Adipocyte (in vitro differentiated cells): Measurements from ENCODE around the gene CMTR1.
A peak's percentile ranks its signal among the peaks of the same experiment; 100 is the strongest.
"Not testable (repeated sequence)": the region's sequence is repeated elsewhere in the genome, so short reads cannot be mapped to it uniquely, and the experiment has no call there.

Experiments used
- DNase-seq: peaks from one replicate; pipeline ENCODE4 v3.0.0-alpha.2; 2015; ENCODE audit warnings: low read depth
- H3K27me3 ChIP-seq: replicated peaks from 2 replicates; pipeline ENCODE4 v1.7.0; 2013; ENCODE audit warnings: mild to moderate bottlenecking, low read length, moderate library complexity; ENCODE audit not compliant: control insufficient read depth, insufficient read depth
- H3K36me3 ChIP-seq: 2 replicates; pipeline ENCODE4 v1.7.0; 2013; ENCODE audit warnings: low read length, mild to moderate bottlenecking, moderate library complexity; ENCODE audit not compliant: control insufficient read depth, insufficient read depth, severe bottlenecking
- H3K4me1 ChIP-seq: 2 replicates; pipeline ENCODE4 v1.7.0; 2013; ENCODE audit warnings: mild to moderate bottlenecking, low read length, moderate library complexity; ENCODE audit not compliant: control insufficient read depth, insufficient read depth
- H3K4me3 ChIP-seq: 2 replicates; pipeline ENCODE4 v1.7.0; 2013; ENCODE audit warnings: mild to moderate bottlenecking, low read length, moderate library complexity
- H3K9ac ChIP-seq: 2 replicates; pipeline ENCODE4 v1.7.0; 2013; ENCODE audit warnings: mild to moderate bottlenecking, low read length, moderate library complexity
- H3K9me3 ChIP-seq: 2 replicates; pipeline ENCODE4 v1.7.0; 2013; ENCODE audit warnings: mild to moderate bottlenecking, low read length, moderate library complexity; ENCODE audit not compliant: control insufficient read depth

CMTR1 gene

DNA sequence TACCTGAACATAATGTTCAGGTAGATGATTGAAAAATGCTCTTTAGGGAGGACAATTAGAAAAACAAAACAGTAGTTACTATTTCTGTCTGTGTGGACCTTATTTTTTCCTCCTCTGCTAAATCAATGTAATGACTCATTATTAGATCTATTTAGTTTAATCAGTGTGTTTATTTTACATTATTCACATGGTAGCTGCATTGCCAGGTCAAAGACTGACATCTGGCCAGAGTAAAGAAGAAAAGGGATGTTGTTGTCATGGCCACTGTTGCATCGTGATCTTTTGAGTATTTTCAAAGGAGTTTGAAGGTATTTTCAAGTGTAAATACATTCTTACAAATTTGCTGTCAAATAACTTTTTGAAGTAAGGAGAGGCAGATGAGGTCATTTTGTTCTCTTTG, 5.9 kb downstream of the CMTR1 start:
- Histone ChIP-seq H3K36me3 (peaks cover 34% of the 10 kb centered on the region), H3K4me3 (no peak overlapping the region), H3K9ac (no peak overlapping the region), H3K27me3 (no peaks in the 10 kb centered on the region), H3K4me1 (peaks cover 31% of the 10 kb centered on the region), H3K9me3 (no peaks in the 10 kb centered on the region)
- DNase-seq, result no peak

DNA sequence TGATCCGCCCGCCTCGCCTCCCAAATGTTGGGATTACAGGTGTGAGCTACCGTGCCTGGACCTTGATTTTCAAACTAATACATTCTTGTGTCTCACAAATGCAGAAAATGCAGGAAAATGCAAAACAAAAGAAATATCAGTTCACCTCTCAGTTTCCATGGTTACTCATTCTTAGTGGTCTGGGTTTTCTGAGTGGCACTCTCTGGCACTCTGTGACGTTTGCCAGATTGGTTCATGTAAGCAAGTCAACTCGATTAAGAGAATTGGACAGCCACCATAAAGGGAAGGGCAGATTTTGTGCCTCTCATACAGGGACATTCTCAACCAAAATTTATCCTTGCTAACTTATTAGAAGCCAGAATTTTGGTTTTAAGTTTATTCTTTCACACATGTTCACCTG, 8.6 kb downstream of the CMTR1 start:
- no peak overlapping the region for H3K9ac ChIP-seq
- no peaks in the 10 kb centered on the region for H3K27me3 ChIP-seq
- H3K4me1 ChIP-seq, result peaks cover 17% of the 10 kb centered on the region
- H3K4me3 ChIP-seq, result no peak overlapping the region
- H3K36me3 ChIP-seq, result peaks cover 50% of the 10 kb centered on the region
- H3K9me3 ChIP-seq, result no peaks in the 10 kb centered on the region
- DNase-seq, result no peak

- H3K4me1 ChIP-seq, result peaks cover 17% of the 10 kb centered on the region
- H3K36me3 ChIP-seq, result peaks cover 55% of the 10 kb centered on the region
- H3K27me3 ChIP-seq, result no peaks in the 10 kb centered on the region
- no peaks in the 10 kb centered on the region for H3K9me3 ChIP-seq
- H3K4me3 ChIP-seq, result peak overlapping the region; percentile 77
- no peak for DNase-seq
- peak overlapping the region; percentile 64 for H3K9ac ChIP-seq
Measured at GRCh38 chr6:37442416-37443215, 9.6 kb downstream of the CMTR1 start.

GRCh38 chr6:37443216-37443542, 10.2 kb downstream of the CMTR1 start:
- peak overlapping the region; percentile 64 for H3K9ac ChIP-seq
- not testable (repeated sequence) for H3K27me3 ChIP-seq, DNase-seq, H3K9me3 ChIP-seq
- peaks cover 51% of the 10 kb centered on the region for H3K36me3 ChIP-seq
- H3K4me3 ChIP-seq, result peak overlapping the region; percentile 77
- H3K4me1 ChIP-seq, result peaks cover 17% of the 10 kb centered on the region

- no peaks in the 10 kb centered on the region for H3K27me3 ChIP-seq
- DNase-seq, result no peak
- no peak overlapping the region for H3K9ac ChIP-seq
- H3K4me3 ChIP-seq, result no peak overlapping the region
- H3K4me1 ChIP-seq, result peaks cover 19% of the 10 kb centered on the region
- H3K9me3 ChIP-seq, result no peaks in the 10 kb centered on the region
- peaks cover 70% of the 10 kb centered on the region for H3K36me3 ChIP-seq
Measured at GRCh38 chr6:37449984-37450383, 17.0 kb downstream of the CMTR1 start.

- no peak overlapping the region for H3K4me3 ChIP-seq
- no peaks in the 10 kb centered on the region for H3K27me3 ChIP-seq
- no peaks in the 10 kb centered on the region for H3K9me3 ChIP-seq
- H3K4me1 ChIP-seq, result peaks cover 36% of the 10 kb centered on the region
- DNase-seq, result no peak
- H3K9ac ChIP-seq, result no peak overlapping the region
- peaks cover 61% of the 10 kb centered on the region for H3K36me3 ChIP-seq
Measured at GRCh38 chr6:37451441-37452193, 18.6 kb downstream of the CMTR1 start.

DNA sequence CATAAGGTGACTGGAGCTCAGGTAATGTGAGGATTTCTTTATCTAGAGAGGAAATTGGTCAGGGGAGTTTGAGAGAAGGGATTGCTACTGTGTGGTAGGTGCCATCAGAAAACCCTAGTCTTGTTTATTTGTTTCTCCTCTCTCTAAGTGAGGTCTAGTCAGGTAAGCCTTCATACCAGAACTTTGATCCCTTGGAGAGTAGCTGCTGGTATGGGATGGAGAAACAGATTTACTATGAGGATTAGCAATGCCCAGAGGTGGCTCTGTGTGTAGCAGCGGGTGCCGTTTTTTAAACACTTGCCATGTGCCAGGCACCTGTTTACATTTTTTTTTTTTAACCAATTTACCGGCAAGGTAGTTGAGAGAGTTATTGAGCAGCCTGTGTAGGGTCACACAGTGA, 19.5 kb downstream of the CMTR1 start:
- Histone ChIP-seq H3K9me3 (no peaks in the 10 kb centered on the region), H3K4me1 (peaks cover 45% of the 10 kb centered on the region), H3K9ac (no peak overlapping the region), H3K27me3 (no peaks in the 10 kb centered on the region), H3K36me3 (peaks cover 52% of the 10 kb centered on the region), H3K4me3 (no peak overlapping the region)
- DNase-seq, result no peak

GRCh38 chr6:37454420-37455140, 21.6 kb downstream of the CMTR1 start:
- peaks cover 57% of the 10 kb centered on the region for H3K36me3 ChIP-seq
- H3K27me3 ChIP-seq, result no peaks in the 10 kb centered on the region
- H3K9ac ChIP-seq, result peak overlapping the region; percentile 58
- H3K9me3 ChIP-seq, result no peaks in the 10 kb centered on the region
- H3K4me1 ChIP-seq, result peaks cover 48% of the 10 kb centered on the region
- peak; percentile 32 for DNase-seq
- H3K4me3 ChIP-seq, result peak overlapping the region; percentile 12

DNA sequence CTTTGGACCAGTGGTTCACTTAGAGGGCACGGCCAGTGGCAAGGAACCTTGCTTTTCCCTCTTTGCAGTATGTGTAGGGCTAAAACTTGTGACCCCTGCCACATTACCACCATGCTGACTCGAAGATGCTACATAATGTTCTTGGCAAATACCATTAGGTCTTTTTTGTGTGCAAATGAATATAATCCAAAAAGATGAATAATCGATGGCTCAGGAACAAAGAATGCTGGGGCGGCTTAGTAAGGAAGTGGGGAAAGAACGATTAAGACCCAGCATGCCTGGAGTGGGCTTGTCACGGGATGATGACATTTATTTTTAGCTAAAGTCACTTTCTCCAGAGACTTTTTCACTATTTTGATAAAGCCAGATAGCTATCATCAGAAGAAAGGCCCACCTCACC, 23.1 kb downstream of the CMTR1 start:
- no peaks in the 10 kb centered on the region for H3K27me3 ChIP-seq
- no peaks in the 10 kb centered on the region for H3K9me3 ChIP-seq
- peaks cover 52% of the 10 kb centered on the region for H3K4me1 ChIP-seq
- H3K36me3 ChIP-seq, result peaks cover 57% of the 10 kb centered on the region
- DNase-seq, result peak; percentile 65
- peak overlapping the region; percentile 65 for H3K4me3 ChIP-seq
- peak overlapping the region; percentile 75 for H3K9ac ChIP-seq

DNA sequence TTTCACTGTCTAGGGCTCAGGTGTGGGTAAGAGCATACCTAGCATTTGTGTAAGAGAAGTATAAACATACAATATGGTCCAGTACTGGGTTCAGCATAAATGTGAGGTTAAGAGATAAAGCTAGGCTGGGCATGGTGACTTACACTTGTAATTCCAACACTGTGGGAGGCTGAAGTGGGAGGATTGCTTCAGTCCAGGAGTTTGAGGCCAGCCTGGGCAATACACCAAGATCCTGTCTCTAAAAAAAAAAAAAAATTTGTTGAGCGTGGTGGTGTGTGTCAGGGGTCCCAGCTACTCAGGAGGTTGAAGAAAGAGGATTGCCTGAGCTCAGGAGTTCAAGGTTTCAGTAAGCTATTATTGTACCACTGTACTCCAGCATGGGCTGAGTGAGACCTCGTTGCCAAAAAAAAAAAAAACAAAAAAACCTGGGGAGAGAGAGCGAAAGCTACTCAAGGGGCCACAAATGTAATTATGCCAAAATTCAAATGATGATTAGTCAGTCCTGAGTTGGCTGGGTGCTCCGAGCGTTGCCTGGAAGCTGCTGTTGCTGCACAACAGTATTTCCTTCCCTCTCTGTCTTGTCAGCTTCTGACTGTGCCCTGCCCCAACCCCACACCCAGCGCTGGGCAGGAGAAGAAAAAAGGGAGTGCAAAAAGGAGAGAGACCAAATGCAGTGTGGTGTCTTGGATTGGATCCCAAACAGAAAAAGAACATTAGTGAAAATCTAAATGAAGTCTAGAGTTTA, 24.0 kb downstream of the CMTR1 start:
- H3K4me3 ChIP-seq, result peak overlapping the region; percentile 65
- peak; percentile 47 for DNase-seq
- H3K9ac ChIP-seq, result peak overlapping the region; percentile 75
- no peaks in the 10 kb centered on the region for H3K9me3 ChIP-seq
- H3K36me3 ChIP-seq, result peaks cover 57% of the 10 kb centered on the region
- H3K4me1 ChIP-seq, result peaks cover 48% of the 10 kb centered on the region
- H3K27me3 ChIP-seq, result no peaks in the 10 kb centered on the region
